Measurements from ENCODE around the gene PCOLCE2.

DNA sequence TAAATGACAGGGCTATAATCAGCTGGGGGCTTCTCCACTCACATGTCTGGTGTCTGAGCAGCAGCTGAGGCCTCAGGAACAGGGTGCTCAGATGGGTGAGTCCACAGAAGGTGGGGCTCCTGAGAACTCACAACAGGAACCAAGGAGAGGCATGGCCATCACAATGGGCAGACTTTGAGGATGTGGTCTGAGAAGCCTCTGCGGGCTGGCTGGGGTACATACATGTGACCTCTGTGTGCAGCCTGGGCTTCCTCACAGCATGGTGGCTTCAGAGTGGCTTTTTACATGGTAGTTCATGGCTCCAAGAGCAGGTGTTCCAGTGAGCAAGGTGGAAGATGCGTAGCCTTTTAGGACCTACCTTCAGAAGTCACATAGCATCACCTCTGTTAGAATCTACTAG is 106.3 kb downstream of the PCOLCE2 start:
- TF ChIP-seq, protein P1, sequence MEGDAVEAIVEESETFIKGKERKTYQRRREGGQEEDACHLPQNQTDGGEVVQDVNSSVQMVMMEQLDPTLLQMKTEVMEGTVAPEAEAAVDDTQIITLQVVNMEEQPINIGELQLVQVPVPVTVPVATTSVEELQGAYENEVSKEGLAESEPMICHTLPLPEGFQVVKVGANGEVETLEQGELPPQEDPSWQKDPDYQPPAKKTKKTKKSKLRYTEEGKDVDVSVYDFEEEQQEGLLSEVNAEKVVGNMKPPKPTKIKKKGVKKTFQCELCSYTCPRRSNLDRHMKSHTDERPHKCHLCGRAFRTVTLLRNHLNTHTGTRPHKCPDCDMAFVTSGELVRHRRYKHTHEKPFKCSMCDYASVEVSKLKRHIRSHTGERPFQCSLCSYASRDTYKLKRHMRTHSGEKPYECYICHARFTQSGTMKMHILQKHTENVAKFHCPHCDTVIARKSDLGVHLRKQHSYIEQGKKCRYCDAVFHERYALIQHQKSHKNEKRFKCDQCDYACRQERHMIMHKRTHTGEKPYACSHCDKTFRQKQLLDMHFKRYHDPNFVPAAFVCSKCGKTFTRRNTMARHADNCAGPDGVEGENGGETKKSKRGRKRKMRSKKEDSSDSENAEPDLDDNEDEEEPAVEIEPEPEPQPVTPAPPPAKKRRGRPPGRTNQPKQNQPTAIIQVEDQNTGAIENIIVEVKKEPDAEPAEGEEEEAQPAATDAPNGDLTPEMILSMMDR (IDR thresholded peaks at IDR 0.05): no peak
- TF ChIP-seq POLR2A (IDR thresholded peaks at IDR 0.05): no peak

Measured in testis (tissue), 2 donors.